Stimulated activated CD4-positive, alpha-beta T cell treated with anti-CD3 and anti-CD28 coated beads, Interleukin-4, amount 100 ng/mL, for 48 hours (primary cell): ENCODE results near the gene ZC3H15.
"Not testable (repeated sequence)": the region's sequence is repeated elsewhere in the genome, so short reads cannot be mapped to it uniquely, and the experiment has no call there.

Source experiments
- DNase-seq, 2 donors: peaks; one replicate each; pipeline ENCODE4 v3.0.0-alpha.2; 2020; ENCODE audit warnings: low read depth in 2 of 2

ZC3H15 gene

GRCh38 chr2:186485871-186486650 lies at the start of gene ZC3H15:
TSS of gene ZC3H15 (plus strand) at chr2:186486260. CDS start at chr2:186486383, 123 bp downstream.
- DNase-seq, result peak; percentile 89 to 93

GRCh38 chr2:186437719-186438118 lies 48.3 kb upstream of the ZC3H15 start:
- DNase-seq, result no peak

GRCh38 chr2:186439673-186440095 lies 46.4 kb upstream of the ZC3H15 start:
- not testable (repeated sequence) for DNase-seq

- DNase-seq, result no peak
Measured at GRCh38 chr2:186440506-186440905, 45.6 kb upstream of the ZC3H15 start.

- no peak for DNase-seq
Measured at GRCh38 chr2:186442885-186443284, 43.2 kb upstream of the ZC3H15 start.

- DNase-seq, result no peak
Measured at GRCh38 chr2:186443851-186444250, 42.2 kb upstream of the ZC3H15 start.

GRCh38 chr2:186445506-186445905 lies 40.6 kb upstream of the ZC3H15 start:
- DNase-seq, result no peak

GRCh38 chr2:186455613-186456012 lies 30.4 kb upstream of the ZC3H15 start:
- DNase-seq, result no peak

- DNase-seq, result no peak
Measured at GRCh38 chr2:186456941-186457340, 29.1 kb upstream of the ZC3H15 start.

- no peak for DNase-seq
Measured at GRCh38 chr2:186457908-186458307, 28.2 kb upstream of the ZC3H15 start.

GRCh38 chr2:186459009-186459408 lies 27.1 kb upstream of the ZC3H15 start:
- no peak for DNase-seq

GRCh38 chr2:186460465-186460864 lies 25.6 kb upstream of the ZC3H15 start:
- DNase-seq, result no peak

GRCh38 chr2:186466743-186467142 lies 19.3 kb upstream of the ZC3H15 start:
- DNase-seq, result no peak

GRCh38 chr2:186467421-186467820 lies 18.6 kb upstream of the ZC3H15 start:
- DNase-seq, result no peak

- not testable (repeated sequence) for DNase-seq
Measured at GRCh38 chr2:186472722-186473493, 13.2 kb upstream of the ZC3H15 start.

GRCh38 chr2:186474239-186474638 lies 11.8 kb upstream of the ZC3H15 start:
- not testable (repeated sequence) for DNase-seq

- no peak for DNase-seq
Measured at GRCh38 chr2:186477790-186478189, 8.3 kb upstream of the ZC3H15 start.

GRCh38 chr2:186480991-186481390 lies 5.1 kb upstream of the ZC3H15 start:
- DNase-seq, result no peak

- no peak for DNase-seq
Measured at GRCh38 chr2:186484062-186484735, 1.9 kb upstream of the ZC3H15 start.

GRCh38 chr2:186485576-186485870 lies 537 bp upstream of the ZC3H15 start:
- no peak for DNase-seq

GRCh38 chr2:186486651-186487647 lies 889 bp downstream of the ZC3H15 start:
- no peak for DNase-seq
